Measurements from ENCODE around the gene PRR4. TPM values are rescaled to one million over a fixed set of nuclear protein-coding genes. Genes with fewer than 3 reads are reported as not detected.

The PRR4 gene
- total and polyA plus RNA-seq, 2 donors (not counting 3 experiments of a cell fraction or from before 2014, with no cell fraction given) = 2.4 to 2.8 TPM

- TF ChIP-seq POLR2AphosphoS5 (IDR thresholded peaks at IDR 0.05; ENCODE audit: insufficient read depth, low read depth, low read length) = no peak
- TF ChIP-seq MAX (IDR thresholded peaks at IDR 0.05; ENCODE audit: insufficient read depth, insufficient read length) = no peak
- no peak for TF ChIP-seq GATA2 (IDR thresholded peaks at IDR 0.05; ENCODE audit: insufficient read depth, insufficient read length, low read depth, low read length)
- no peak for TF ChIP-seq MYC (IDR thresholded peaks at IDR 0.05; ENCODE audit: low read depth, low read length)
- TF ChIP-seq EZH2 (IDR thresholded peaks at IDR 0.05; ENCODE audit: borderline replicate concordance, low read depth, low read length, severe bottlenecking) = no peak
- TF ChIP-seq POLR2A (IDR thresholded peaks at IDR 0.05; ENCODE audit: low read depth, low read length) = no peak
- no peak for TF ChIP-seq JUN (IDR thresholded peaks at IDR 0.05; ENCODE audit: borderline replicate concordance, insufficient read depth, insufficient read length, low read depth)
- no peak for TF ChIP-seq CTCF (IDR thresholded peaks at IDR 0.05; ENCODE audit: extremely low read depth in 1 of 2, insufficient read depth in 1 of 2, low read depth in 1 of 2, low read length in 2 of 2)
- TF ChIP-seq FOS (IDR thresholded peaks at IDR 0.05; ENCODE audit: borderline replicate concordance, insufficient read depth, low read length) = no peak
- no peak overlapping the region for H3K4me2 ChIP-seq (ENCODE audit: insufficient read depth, low read length)
These were observed 1.5 kb downstream of the PRR4 start for GRCh38 chr12:10847744-10848143.

More at GRCh38 chr12:10847744-10848143, 1.5 kb downstream of the PRR4 start:
- no peak for DNase-seq (ENCODE audit: low read depth, low spot score)
- dilution Hi-C loops (cut with MboI; ENCODE audit: extremely low pct_ligation_motif_present, low sequenced_read_pairs) (no loop called here), intact Hi-C loops (cut with micrococcal nuclease) (no loop called here)
- no peaks in the 10 kb centered on the region for H3K27me3 ChIP-seq (ENCODE audit: control insufficient read depth in 2 of 2, insufficient read depth in 2 of 2, low read length in 2 of 2)
- no peaks in the 10 kb centered on the region for H3K36me3 ChIP-seq (ENCODE audit: control insufficient read depth in 2 of 2, extremely low read depth in 1 of 2, insufficient read depth in 2 of 2, low read length in 2 of 2)
- no peaks in the 10 kb centered on the region for H3K9me1 ChIP-seq (replicated peaks; ENCODE audit: control insufficient read depth, extremely low read depth, insufficient read depth, low read length)
- no peaks in the 10 kb centered on the region for H4K20me1 ChIP-seq (replicated peaks; ENCODE audit: control insufficient read depth, extremely low read depth, insufficient read depth, low read length)
- no peak overlapping the region for H3K9ac ChIP-seq (replicated peaks; ENCODE audit: extremely low read depth, insufficient read depth, low read length)
- H3K4me3 ChIP-seq (replicated peaks in 1 of 3; ENCODE audit: insufficient read depth in 1 of 3, low read depth in 1 of 3, low read length in 3 of 3) = no peak overlapping the region
- FAIRE-seq = no peak
- no TSS peak for BruUV-seq (replicated peaks)
- H3K27ac ChIP-seq (ENCODE audit: insufficient read depth, low read depth, low read length) = no peak overlapping the region
- POLR2A ChIA-PET = no interaction called here
- H2AFZ ChIP-seq (ENCODE audit: low read depth, low read length) = no peak overlapping the region
- H3K9me3 ChIP-seq (replicated peaks; ENCODE audit: control insufficient read depth, insufficient read depth, low read length) = no peaks in the 10 kb centered on the region
- no peaks in the 10 kb centered on the region for H3K79me2 ChIP-seq (ENCODE audit: control insufficient read depth, insufficient read depth, low read length)
- H3K4me1 ChIP-seq (ENCODE audit: control insufficient read depth, extremely low read depth, insufficient read depth, low read length) = no peaks in the 10 kb centered on the region
- CTCF ChIA-PET = no interaction called here

Data from endothelial cell of umbilical vein (primary cell).